ENCODE measurements around the gene PRKD1.

DNA sequence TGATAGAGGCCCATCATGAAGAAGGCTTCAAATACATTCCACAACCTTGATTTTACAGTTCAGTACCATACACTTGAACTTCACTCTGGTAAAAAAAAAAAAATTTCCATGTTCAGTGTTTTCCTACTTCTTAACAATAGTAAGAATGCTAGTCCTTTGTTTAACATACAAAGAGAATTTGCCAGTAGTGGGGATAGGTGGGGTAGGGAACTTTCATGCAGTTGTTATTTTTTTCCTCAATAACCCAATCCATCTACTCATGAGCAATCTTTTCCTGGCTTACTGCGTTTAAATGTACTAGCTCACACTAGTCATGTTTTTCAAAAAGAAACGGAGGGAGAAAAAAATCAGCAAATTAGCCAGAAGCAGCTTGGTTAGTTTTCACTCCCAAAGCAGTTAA lies 206.1 kb downstream of the PRKD1 start:
- TF ChIP-seq CTCF (conservative IDR thresholded peaks at IDR 0.05 in 1 of 2, IDR thresholded peaks at IDR 0.05 in 1 of 2; ENCODE audit: low read depth in 1 of 2, low read length in 2 of 2) (no peak), EZH2 (IDR thresholded peaks at IDR 0.05; ENCODE audit: low read length, missing control alignments) (no peak)
